ENCODE data around the gene RARS2.

- TF ChIP-seq STAT1 (IDR thresholded peaks at IDR 0.05; ENCODE audit: unreplicated experiment) (no peak), CTCF (conservative IDR thresholded peaks at IDR 0.05; ENCODE audit: low read depth in 2 of 2) (no peak), EZH2 (IDR thresholded peaks at IDR 0.05; ENCODE audit: low read depth, unreplicated experiment) (no peak), CREB1 (CRISPR knock-in tag; IDR thresholded peaks at IDR 0.05; ENCODE audit: low read depth) (no peak), REST (IDR thresholded peaks at IDR 0.05; ENCODE audit: unreplicated experiment) (no peak)
These were observed 71.3 kb downstream of the RARS2 start for GRCh38 chr6:87518453-87518852.
